RWPE1 (cell line): ENCODE results near the gene SLC5A10.

ENCODE experiments used
- CTCF ChIA-PET: fragments of 350-600 bp; sonication (Branson Sonifier 250); formaldehyde crosslinking; extraction: SDS; loops from one replicate; lab custom pipeline; 2021; lab: Yijun Ruan, JAX
- POLR2A ChIA-PET: fragments of 400-600 bp; formaldehyde crosslinking; extraction: SDS; loops from one replicate; lab custom pipeline; 2020; ENCODE audit warnings: antibody characterized with exemption; ENCODE audit not compliant: low non-redundant PET; lab: Yijun Ruan, JAX
- DNase-seq: peaks from one replicate; pipeline ENCODE4 v3.0.0; 2012; ENCODE audit warnings: low spot score
- H3K27ac ChIP-seq: fragments of 450-650 bp; 2 replicates; pipeline ENCODE4 v1.5.1; 2017
- TF ChIP-seq, protein P1 (sequence below): fragments of 450-650 bp; conservative IDR thresholded peaks from 2 replicates; pipeline ENCODE4 v1.5.1; 2017; ENCODE audit warnings: low read depth, mild to moderate bottlenecking

The SLC5A10 gene

DNA sequence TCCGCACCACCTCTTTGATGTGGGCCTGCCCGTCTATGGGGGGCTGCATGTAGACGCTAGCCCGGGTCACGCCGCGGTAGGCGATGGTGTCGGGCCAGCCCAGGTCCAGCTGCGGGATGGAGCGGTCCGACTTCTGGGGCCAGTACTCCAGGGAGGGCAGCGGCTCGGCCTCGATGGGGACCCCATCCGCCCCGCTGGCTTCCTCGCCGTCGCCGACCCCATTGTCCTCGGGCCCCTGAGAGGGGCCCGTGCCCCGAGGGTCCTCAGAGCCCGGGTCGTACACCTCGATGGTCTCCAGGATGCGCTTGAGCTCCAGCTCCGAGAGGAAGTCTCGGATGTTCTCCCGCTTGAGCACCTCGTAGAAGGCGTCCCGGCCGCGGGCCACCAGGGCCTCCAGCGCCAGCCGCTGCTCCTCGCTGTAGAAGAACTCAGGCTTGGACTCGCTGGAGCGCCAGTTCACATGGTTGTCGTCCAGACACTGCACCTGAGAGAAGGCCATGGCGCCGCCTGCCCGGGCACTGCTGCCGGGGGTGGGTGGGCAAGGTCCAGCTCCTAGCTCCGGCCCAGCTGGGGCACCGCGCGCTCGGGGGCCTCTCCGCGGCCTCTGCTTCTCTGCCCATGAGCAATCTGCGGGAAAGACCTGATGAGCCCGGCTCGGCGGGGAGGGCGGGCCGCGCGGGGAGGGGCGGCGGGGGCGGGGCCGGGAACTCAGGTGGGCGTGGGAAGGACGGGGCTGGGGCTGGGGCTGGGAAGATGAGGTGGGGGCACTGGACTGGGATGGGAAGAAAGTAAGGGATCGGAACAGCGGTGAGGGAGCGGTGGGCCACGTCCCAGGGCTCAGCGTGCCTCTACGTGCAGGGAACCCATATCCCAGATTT lies 51.8 kb downstream of the SLC5A10 start:
- TF ChIP-seq, protein P1, sequence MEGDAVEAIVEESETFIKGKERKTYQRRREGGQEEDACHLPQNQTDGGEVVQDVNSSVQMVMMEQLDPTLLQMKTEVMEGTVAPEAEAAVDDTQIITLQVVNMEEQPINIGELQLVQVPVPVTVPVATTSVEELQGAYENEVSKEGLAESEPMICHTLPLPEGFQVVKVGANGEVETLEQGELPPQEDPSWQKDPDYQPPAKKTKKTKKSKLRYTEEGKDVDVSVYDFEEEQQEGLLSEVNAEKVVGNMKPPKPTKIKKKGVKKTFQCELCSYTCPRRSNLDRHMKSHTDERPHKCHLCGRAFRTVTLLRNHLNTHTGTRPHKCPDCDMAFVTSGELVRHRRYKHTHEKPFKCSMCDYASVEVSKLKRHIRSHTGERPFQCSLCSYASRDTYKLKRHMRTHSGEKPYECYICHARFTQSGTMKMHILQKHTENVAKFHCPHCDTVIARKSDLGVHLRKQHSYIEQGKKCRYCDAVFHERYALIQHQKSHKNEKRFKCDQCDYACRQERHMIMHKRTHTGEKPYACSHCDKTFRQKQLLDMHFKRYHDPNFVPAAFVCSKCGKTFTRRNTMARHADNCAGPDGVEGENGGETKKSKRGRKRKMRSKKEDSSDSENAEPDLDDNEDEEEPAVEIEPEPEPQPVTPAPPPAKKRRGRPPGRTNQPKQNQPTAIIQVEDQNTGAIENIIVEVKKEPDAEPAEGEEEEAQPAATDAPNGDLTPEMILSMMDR = no peak
- peak overlapping the region; percentile 97 for H3K27ac ChIP-seq
- ChIA-PET POLR2A (interaction anchor here (1.6 kb wide), 1 partner anchor 19 kb away, joined by 9 read pairs; no protein-coding TSS in a partner anchor), CTCF (interaction anchor here (1.8 kb wide), 1 partner anchor 43 kb away, joined by 12 read pairs; no protein-coding TSS in a partner anchor)
- DNase-seq = peak; percentile 72

GRCh38 chr17:19004421-19005136 lies 52.6 kb downstream of the SLC5A10 start, which contains the start of gene FAM83G:
Gene FAM83G, minus strand, starts transcription at chr17:19004764. Its CDS starts 723 bp downstream, at chr17:19004041.
- TF ChIP-seq, protein P1 = no peak
- DNase-seq = peak; percentile 84
- peak within 1 kb of the TSS; percentile 97 for H3K27ac ChIP-seq
- ChIA-PET POLR2A (interaction anchor here (0.6 to 1.6 kb wide), 3 partner anchors 12 to 18 kb away, joined by 3 to 9 read pairs (median 3); no protein-coding TSS in a partner anchor), CTCF (interaction anchor here (1.8 kb wide), 1 partner anchor 43 kb away, joined by 12 read pairs; no protein-coding TSS in a partner anchor)

DNA sequence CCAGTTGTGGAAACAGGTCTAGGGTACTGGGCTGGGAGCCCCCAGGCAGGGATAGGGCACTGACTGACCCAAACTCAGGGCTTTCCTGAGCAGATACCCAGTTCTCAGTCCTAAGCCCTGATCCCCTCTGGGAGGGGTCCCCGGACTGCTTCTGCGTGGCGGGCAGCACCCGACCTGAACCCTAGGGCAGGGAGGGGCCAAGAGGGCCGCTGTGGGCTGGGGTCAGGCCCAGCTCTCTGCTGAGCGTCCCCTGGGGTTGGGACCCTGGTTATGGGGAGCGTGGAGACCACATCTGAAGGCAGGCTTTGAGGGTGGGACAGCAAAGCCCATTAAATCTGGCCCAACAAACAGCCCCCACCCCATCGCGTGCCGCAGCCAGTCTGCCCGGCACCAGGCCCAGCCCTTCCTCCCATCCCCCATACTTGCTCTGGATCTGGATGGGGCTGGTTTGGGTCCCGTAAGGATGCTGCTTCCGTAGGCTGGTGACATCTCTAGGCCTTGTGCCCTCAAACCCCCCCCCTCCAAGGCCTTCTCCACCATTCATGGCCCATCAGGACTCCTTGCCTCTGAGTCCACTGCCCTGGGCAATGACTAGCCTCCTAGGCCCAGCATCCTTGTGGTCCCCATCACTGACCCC lies 53.3 kb downstream of the SLC5A10 start:
- TF ChIP-seq, protein P1 = no peak
- ChIA-PET CTCF (interaction anchor here (1.8 kb wide), 1 partner anchor 44 kb away, joined by 12 read pairs; no protein-coding TSS in a partner anchor), POLR2A (interaction anchor here (0.6 to 1.6 kb wide), 2 partner anchors 11 to 17 kb away, joined by 3 to 9 read pairs; no protein-coding TSS in a partner anchor)
- H3K27ac ChIP-seq = peak overlapping the region; percentile 97
- no peak for DNase-seq

DNA sequence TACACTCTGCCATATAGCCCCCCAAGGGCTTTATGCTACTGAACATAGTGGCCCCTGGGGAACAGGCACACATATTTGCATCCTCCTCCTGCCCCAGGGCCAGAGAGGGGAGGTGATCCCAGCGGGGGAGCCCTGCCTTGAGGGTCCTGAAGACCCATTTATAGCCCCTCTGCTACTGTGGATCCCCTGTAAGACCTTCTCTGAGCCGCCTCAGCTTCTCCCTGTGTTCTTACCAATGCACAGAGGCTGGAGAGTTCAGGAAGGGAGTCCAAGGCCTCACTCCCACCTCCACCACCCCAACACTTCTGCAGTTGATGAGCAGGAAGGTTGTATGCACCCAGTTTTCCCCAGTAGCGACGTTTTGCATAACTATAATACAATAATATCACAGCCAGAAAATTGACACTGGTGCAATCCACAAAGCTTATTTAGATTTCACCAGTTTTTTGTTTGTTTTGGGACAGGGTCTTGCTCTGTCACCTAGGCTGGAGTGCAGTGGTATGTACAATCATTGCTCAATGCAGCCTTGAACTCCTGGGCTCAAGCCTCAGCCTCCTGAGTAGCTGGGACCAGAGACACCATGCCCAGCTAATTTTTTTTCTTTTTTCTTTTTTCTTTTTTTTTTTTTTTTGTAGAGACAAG lies 53.9 kb downstream of the SLC5A10 start:
- DNase-seq = no peak
- POLR2A ChIA-PET = no interaction called here
- CTCF ChIA-PET = no interaction called here
- H3K27ac ChIP-seq = peak overlapping the region; percentile 97
- TF ChIP-seq, protein P1 = no peak

- TF ChIP-seq, protein P1 = no peak
- POLR2A ChIA-PET = interaction anchor here (0.6 kb wide), 1 partner anchor 16 kb away, joined by 3 read pairs; no protein-coding TSS in a partner anchor
Measured at GRCh38 chr17:19006698-19007097, 54.7 kb downstream of the SLC5A10 start.

More at GRCh38 chr17:19006698-19007097, 54.7 kb downstream of the SLC5A10 start:
- no peak overlapping the region for H3K27ac ChIP-seq
- DNase-seq = no peak
- CTCF ChIA-PET = interaction anchor here (0.8 kb wide), 1 partner anchor 46 kb away, joined by 3 read pairs; no protein-coding TSS in a partner anchor
